K562 (cell line): ENCODE results near the gene ZBP1. TPM values are rescaled to one million over a fixed set of nuclear protein-coding genes. Genes with fewer than 3 reads are reported as not detected.

Source experiments
- ATAC-seq: fragments of 200-7000 bp; cut with Tn5 transposase; 3 replicates; pipeline ENCODE4 v1.9.1; 2020; ENCODE audit warnings: moderate library complexity
- BruUV-seq: library from RNA; stranded (reverse); fragments of 400-500 nt; replicated peaks from 2 replicates; lab custom pipeline; 2021; lab: Mats Ljungman, UMichigan
- CTCF ChIA-PET: fragments of 300-600 bp; formaldehyde crosslinking; extraction: SDS; loops from one replicate; lab custom pipeline; 2021; ENCODE audit warnings: low intra/inter-chr PET ratio; lab: Yijun Ruan, JAX
- POLR2A ChIA-PET: fragments of 300-600, 350-650 bp; sonication (Branson Sonifier 250); formaldehyde crosslinking; extraction: SDS; loops from one replicate; lab custom pipeline; 2021; ENCODE audit warnings: antibody characterized with exemption, inconsistent platforms; lab: Yijun Ruan, JAX
- DNase-seq, 4 experiments: peaks; one replicate each; pipeline versions ENCODE4 v3.0.0 to v3.0.0-alpha.2; 2011 to 2018; ENCODE audit warnings: low spot score in 3 of 4, mixed read lengths in 3 of 4; ENCODE audit errors: extremely low read depth in 1 of 4
- FAIRE-seq: peaks from 2 replicates; lab custom pipeline; 2011; peaks lifted over from hg19 to GRCh38; lab: Jason Lieb, UNC
- H2AFZ ChIP-seq: 2 replicates; pipeline ENCODE4 v1.6.0; 2011; ENCODE audit warnings: low read depth, low read length, control low read depth, inconsistent platforms
- H3K27ac ChIP-seq: fragments of 200-600 bp; 3 replicates; pipeline ENCODE4 v1.8.0; 2011; ENCODE audit warnings: low read depth, mild to moderate bottlenecking, control low read depth, inconsistent platforms, low read length, moderate library complexity, mixed read lengths; ENCODE audit errors: extremely low read depth
- H3K27me3 ChIP-seq, 2 experiments: fragments of 300-600 bp in 1 of 2; 2 replicates in 1 of 2; 3 replicates in 1 of 2; pipeline versions ENCODE4 v1.6.0 to v1.8.0; 2011; ENCODE audit warnings: inconsistent platforms in 2 of 2, low read length in 2 of 2, mild to moderate bottlenecking in 1 of 2, mixed read lengths in 1 of 2, moderate library complexity in 1 of 2; ENCODE audit not compliant: control insufficient read depth in 2 of 2, insufficient read depth in 2 of 2
- H3K36me3 ChIP-seq: fragments of 300-600 bp; 3 replicates; pipeline ENCODE4 v1.8.0; 2011; ENCODE audit warnings: mild to moderate bottlenecking, low read length, inconsistent platforms; ENCODE audit not compliant: control insufficient read depth, insufficient read depth
- H3K4me1 ChIP-seq, 2 experiments: fragments of 200-600 bp in 1 of 2; replicated peaks in 1 of 2; 2 replicates in 1 of 2; 3 replicates in 1 of 2; pipeline versions ENCODE4 v1.5.1 to v1.8.0; 2011; ENCODE audit warnings: inconsistent platforms in 2 of 2, low read length in 2 of 2, mild to moderate bottlenecking in 1 of 2, mixed read lengths in 1 of 2, moderate library complexity in 1 of 2; ENCODE audit not compliant: control insufficient read depth in 2 of 2, insufficient read depth in 2 of 2
- H3K4me2 ChIP-seq: 2 replicates; pipeline ENCODE4 v1.6.1; 2011; ENCODE audit warnings: low read length, control low read depth, inconsistent platforms, mixed read lengths; ENCODE audit not compliant: insufficient read depth
- H3K4me3 ChIP-seq: fragments of 200-600 bp; sonication (generic), shearing (Covaris generic); 2 replicates; pipeline ENCODE4 v1.5.1; 2016; ENCODE audit warnings: control low read depth, inconsistent platforms
- H3K79me2 ChIP-seq: fragments of 200-600 bp; 3 replicates; pipeline ENCODE4 v1.8.0; 2011; ENCODE audit warnings: low read length, inconsistent platforms; ENCODE audit not compliant: control insufficient read depth, insufficient read depth
- H3K9ac ChIP-seq, 2 experiments: 2 replicates each; pipeline versions ENCODE4 v1.6.0 to v1.6.1; 2011; ENCODE audit warnings: low read depth in 2 of 2, low read length in 2 of 2, control low read depth in 1 of 2, inconsistent platforms in 1 of 2, mild to moderate bottlenecking in 1 of 2, mixed read lengths in 1 of 2; ENCODE audit not compliant: insufficient read depth in 1 of 2
- H3K9me1 ChIP-seq: one replicate; pipeline ENCODE4 v1.6.0; 2011; ENCODE audit warnings: inconsistent platforms, mild to moderate bottlenecking, low read length, moderate library complexity; ENCODE audit not compliant: control insufficient read depth, insufficient read depth
- H3K9me3 ChIP-seq: replicated peaks from 2 replicates; pipeline ENCODE4 v1.5.1; 2011; ENCODE audit warnings: low read depth, low read length, inconsistent platforms; ENCODE audit not compliant: control insufficient read depth, insufficient read depth
- H4K20me1 ChIP-seq: replicated peaks from 2 replicates; pipeline ENCODE4 v1.6.1; 2011; ENCODE audit warnings: low read length, inconsistent platforms, mixed read lengths; ENCODE audit not compliant: control insufficient read depth, insufficient read depth
- CEBPB ChIP-seq: fragments of 450-650 bp; IDR thresholded peaks from 2 replicates; pipeline ENCODE4 v1.6.1; 2016; ENCODE audit warnings: missing genetic modification characterization, missing compliant biosample characterization
- CHD4 ChIP-seq: fragments of 200-600 bp; sonication (generic); IDR thresholded peaks from 3 replicates; pipeline ENCODE4 v1.6.1; 2012; ENCODE audit warnings: low read depth, mild to moderate bottlenecking, mixed read lengths, low read length, inconsistent platforms; ENCODE audit not compliant: insufficient read depth, insufficient replicate concordance, poor library complexity, severe bottlenecking
- ETV1 ChIP-seq: fragments of 450-650 bp; conservative IDR thresholded peaks from 2 replicates; pipeline ENCODE4 v1.6.1; 2016; ENCODE audit warnings: missing genetic modification characterization, control low read depth, low read depth, missing compliant biosample characterization
- GABPB1 ChIP-seq: sonication (generic); formaldehyde crosslinking; IDR thresholded peaks from 2 replicates; pipeline ENCODE4 v1.8.0; 2022; ENCODE audit warnings: mild to moderate bottlenecking, missing genetic modification reagents
- MAFG ChIP-seq: fragments of 450-650 bp; conservative IDR thresholded peaks from 2 replicates; pipeline ENCODE4 v1.6.1; 2016; ENCODE audit warnings: missing genetic modification characterization, missing compliant biosample characterization
- NFIC ChIP-seq: fragments of 450-650 bp; IDR thresholded peaks from 2 replicates; pipeline ENCODE4 v1.6.1; 2017; ENCODE audit warnings: mild to moderate bottlenecking, inconsistent platforms
- POLR2B ChIP-seq: fragments of 450-650 bp; IDR thresholded peaks from 2 replicates; pipeline ENCODE4 v1.6.1; 2018; ENCODE audit warnings: low read depth; ENCODE audit not compliant: partially characterized antibody
- SETDB1 ChIP-seq: IDR thresholded peaks from one replicate; pipeline ENCODE4 v1.6.1; 2012; ENCODE audit warnings: low read length, control low read depth, inconsistent platforms
- SPI1 ChIP-seq: IDR thresholded peaks from 2 replicates; pipeline ENCODE4 v1.6.1; 2011; ENCODE audit warnings: low read depth, low read length, control low read depth, borderline replicate concordance
- TFAM ChIP-seq: fragments of 250-450 bp; sonication (Bioruptor Pico); conservative IDR thresholded peaks from 2 replicates; pipeline ENCODE4 v1.5.0; 2021; ENCODE audit warnings: mild to moderate bottlenecking, moderate library complexity
- U2AF2 ChIP-seq: fragments of 200-400 bp; formaldehyde crosslinking; optimal IDR thresholded peaks from 2 replicates; pipeline ENCODE3; 2017; ENCODE audit warnings: low read depth, mild to moderate bottlenecking, low read length
- YBX1 ChIP-seq: fragments of 450-650 bp; IDR thresholded peaks from 2 replicates; pipeline ENCODE4 v1.7.1; 2016; ENCODE audit warnings: mild to moderate bottlenecking
- ZNF507 ChIP-seq: conservative IDR thresholded peaks from 2 replicates; pipeline ENCODE4 v1.6.1; 2017; ENCODE audit warnings: missing genetic modification characterization, missing compliant biosample characterization
- WGBS: fragments of 100-300 bp; shearing (Covaris generic); methylation state at CpG from one replicate; pipeline ENCODE4 v1.1.6; 2016; ENCODE audit warnings: low coverage, mixed read lengths; ENCODE audit not compliant: insufficient coverage; ENCODE audit errors: missing lambda C conversion rate; 5-methylcytosine and 5-hydroxymethylcytosine counted together
- in situ Hi-C: fragments of 300-500 bp; cut with MboI; formaldehyde crosslinking; loops from 4 replicates; pipeline ENCODE4 v1.15.0; 2018; ENCODE audit warnings: inconsistent platforms, mixed read lengths
- intact Hi-C: fragments of 100-400 bp; cut with micrococcal nuclease; formaldehyde crosslinking; loops from 2 replicates; pipeline ENCODE4 v1.14.2; 2022
- polyA plus RNA-seq, 8 experiments: library from polyadenylated mRNA; depleted of rRNA in 4 of 8; stranded (reverse) in 5 of 8; unstranded in 3 of 8; fragments of >200 nt; fragmentation: Nextera tagmentation in 2 of 8; fragmentation: Illumina TruSeq in 1 of 8; extraction: Ambion mirVana in 2 of 8; extraction: Trizol in 1 of 8; gene quantifications; 2 replicates each; pipeline versions ENCODE4 v1.2.1 to v1.2.3, GENCODE V29; 2011 to 2014; ENCODE audit warnings: inconsistent platforms in 1 of 8, missing spikeins in 1 of 8
- total RNA-seq, 7 experiments: library from RNA; depleted of rRNA in 6 of 7; stranded (reverse); fragments of >200 nt in 6 of 7; fragmentation: Illumina TruSeq in 2 of 7; extraction: Trizol in 2 of 7; gene quantifications; 2 replicates each; pipeline versions ENCODE4 v1.2.1 to v1.2.3, GENCODE V29; 2011 to 2021; ENCODE audit warnings: low replicate concordance in 1 of 7
- TF ChIP-seq, protein P1 (sequence below): sonication (generic); formaldehyde crosslinking; IDR thresholded peaks from 2 replicates; pipeline ENCODE4 v1.9.0; 2022; ENCODE audit warnings: mild to moderate bottlenecking, missing genetic modification reagents
- TF ChIP-seq, protein P2 (sequence below): fragments of 450-650 bp; formaldehyde crosslinking; conservative IDR thresholded peaks from 2 replicates; pipeline ENCODE4 v1.4.0; 2022; ENCODE audit warnings: mild to moderate bottlenecking, missing genetic modification characterization
- TF ChIP-seq, protein P3 (sequence below): sonication (generic); formaldehyde crosslinking; IDR thresholded peaks from 2 replicates; pipeline ENCODE4 v1.8.1; 2023; ENCODE audit warnings: missing genetic modification reagents, mild to moderate bottlenecking, borderline replicate concordance

Gene ZBP1
- total and polyA plus RNA-seq, 9 of the 15 experiments (the other 6 are each of a cell fraction or from before 2014, with no cell fraction given), result not detected

DNA sequence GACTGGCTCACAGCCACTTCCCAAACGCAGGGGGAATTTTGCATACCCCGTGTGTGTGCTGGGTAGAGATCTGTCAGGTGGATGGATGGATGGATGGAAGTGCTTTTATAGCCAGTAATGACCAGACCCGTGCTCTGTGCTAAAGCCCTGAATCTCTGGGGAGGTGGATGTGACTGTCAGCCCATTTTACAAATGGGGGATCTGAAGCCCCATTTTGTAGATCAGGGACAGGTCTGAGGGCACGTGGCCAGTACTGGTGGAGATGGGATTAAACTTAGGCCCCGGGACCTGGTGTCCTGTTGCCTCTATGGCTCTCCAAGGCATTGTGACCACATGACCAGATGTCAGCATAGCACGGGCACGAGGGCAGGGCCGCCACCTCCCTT, 38.2 kb upstream of the ZBP1 start:
- CTCF ChIA-PET, result no interaction called here
- H3K9ac ChIP-seq, result no peak overlapping the region
- H3K4me3 ChIP-seq, result no peak overlapping the region
- no peaks in the 10 kb centered on the region for H3K79me2 ChIP-seq
- no peaks in the 10 kb centered on the region for H3K9me3 ChIP-seq
- in situ Hi-C loops, result no loop called here
- H3K4me2 ChIP-seq, result no peak overlapping the region
- H3K36me3 ChIP-seq, result no peaks in the 10 kb centered on the region
- no peak for ATAC-seq
- H3K27ac ChIP-seq, result no peak overlapping the region
- TF ChIP-seq ETV1 (no peak), U2AF2 (no peak), POLR2B (no peak), GABPB1 (CRISPR knock-in tag) (no peak), CHD4 (no peak), ZNF507 (tag) (no peak), MAFG (tag) (no peak), SPI1 (no peak), SETDB1 (no peak), NFIC (no peak), YBX1 (no peak), TFAM (CRISPR knock-in tag) (no peak), CEBPB (no peak)
- TF ChIP-seq, protein P1, sequence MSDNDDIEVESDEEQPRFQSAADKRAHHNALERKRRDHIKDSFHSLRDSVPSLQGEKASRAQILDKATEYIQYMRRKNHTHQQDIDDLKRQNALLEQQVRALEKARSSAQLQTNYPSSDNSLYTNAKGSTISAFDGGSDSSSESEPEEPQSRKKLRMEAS (CRISPR knock-in tag), result no peak
- TF ChIP-seq, protein P2, sequence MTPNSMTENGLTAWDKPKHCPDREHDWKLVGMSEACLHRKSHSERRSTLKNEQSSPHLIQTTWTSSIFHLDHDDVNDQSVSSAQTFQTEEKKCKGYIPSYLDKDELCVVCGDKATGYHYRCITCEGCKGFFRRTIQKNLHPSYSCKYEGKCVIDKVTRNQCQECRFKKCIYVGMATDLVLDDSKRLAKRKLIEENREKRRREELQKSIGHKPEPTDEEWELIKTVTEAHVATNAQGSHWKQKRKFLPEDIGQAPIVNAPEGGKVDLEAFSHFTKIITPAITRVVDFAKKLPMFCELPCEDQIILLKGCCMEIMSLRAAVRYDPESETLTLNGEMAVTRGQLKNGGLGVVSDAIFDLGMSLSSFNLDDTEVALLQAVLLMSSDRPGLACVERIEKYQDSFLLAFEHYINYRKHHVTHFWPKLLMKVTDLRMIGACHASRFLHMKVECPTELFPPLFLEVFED (CRISPR knock-in tag), result no peak
- TF ChIP-seq, protein P3, sequence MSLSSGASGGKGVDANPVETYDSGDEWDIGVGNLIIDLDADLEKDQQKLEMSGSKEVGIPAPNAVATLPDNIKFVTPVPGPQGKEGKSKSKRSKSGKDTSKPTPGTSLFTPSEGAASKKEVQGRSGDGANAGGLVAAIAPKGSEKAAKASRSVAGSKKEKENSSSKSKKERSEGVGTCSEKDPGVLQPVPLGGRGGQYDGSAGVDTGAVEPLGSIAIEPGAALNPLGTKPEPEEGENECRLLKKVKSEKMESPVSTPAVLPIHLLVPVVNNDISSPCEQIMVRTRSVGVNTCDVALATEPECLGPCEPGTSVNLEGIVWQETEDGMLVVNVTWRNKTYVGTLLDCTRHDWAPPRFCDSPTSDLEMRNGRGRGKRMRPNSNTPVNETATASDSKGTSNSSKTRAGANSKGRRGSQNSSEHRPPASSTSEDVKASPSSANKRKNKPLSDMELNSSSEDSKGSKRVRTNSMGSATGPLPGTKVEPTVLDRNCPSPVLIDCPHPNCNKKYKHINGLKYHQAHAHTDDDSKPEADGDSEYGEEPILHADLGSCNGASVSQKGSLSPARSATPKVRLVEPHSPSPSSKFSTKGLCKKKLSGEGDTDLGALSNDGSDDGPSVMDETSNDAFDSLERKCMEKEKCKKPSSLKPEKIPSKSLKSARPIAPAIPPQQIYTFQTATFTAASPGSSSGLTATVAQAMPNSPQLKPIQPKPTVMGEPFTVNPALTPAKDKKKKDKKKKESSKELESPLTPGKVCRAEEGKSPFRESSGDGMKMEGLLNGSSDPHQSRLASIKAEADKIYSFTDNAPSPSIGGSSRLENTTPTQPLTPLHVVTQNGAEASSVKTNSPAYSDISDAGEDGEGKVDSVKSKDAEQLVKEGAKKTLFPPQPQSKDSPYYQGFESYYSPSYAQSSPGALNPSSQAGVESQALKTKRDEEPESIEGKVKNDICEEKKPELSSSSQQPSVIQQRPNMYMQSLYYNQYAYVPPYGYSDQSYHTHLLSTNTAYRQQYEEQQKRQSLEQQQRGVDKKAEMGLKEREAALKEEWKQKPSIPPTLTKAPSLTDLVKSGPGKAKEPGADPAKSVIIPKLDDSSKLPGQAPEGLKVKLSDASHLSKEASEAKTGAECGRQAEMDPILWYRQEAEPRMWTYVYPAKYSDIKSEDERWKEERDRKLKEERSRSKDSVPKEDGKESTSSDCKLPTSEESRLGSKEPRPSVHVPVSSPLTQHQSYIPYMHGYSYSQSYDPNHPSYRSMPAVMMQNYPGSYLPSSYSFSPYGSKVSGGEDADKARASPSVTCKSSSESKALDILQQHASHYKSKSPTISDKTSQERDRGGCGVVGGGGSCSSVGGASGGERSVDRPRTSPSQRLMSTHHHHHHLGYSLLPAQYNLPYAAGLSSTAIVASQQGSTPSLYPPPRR (CRISPR knock-in tag), result no peak
- peaks cover 0 to 8% of the 10 kb centered on the region in 2 experiments; a peak in 1 of 5 replicates for H3K4me1 ChIP-seq
- H3K9me1 ChIP-seq, result no peaks in the 10 kb centered on the region
- BruUV-seq, result no TSS peak
- peaks cover 17 to 88% of the 10 kb centered on the region in 2 experiments; a peak in 3 of 5 replicates for H3K27me3 ChIP-seq
- intact Hi-C loops, result loop anchor here (10.0 kb wide), 1 partner anchor 186 kb away; no protein-coding TSS in a partner anchor
- no peak for DNase-seq
- no peak overlapping the region for H2AFZ ChIP-seq
- 0 out of 2 replicates have a peak, but pooled peaks cover 9% of the 10 kb centered on the region for H4K20me1 ChIP-seq
- FAIRE-seq, result no peak
- WGBS, result 0% methylated on average over 8 of the region's 8 CpGs
- POLR2A ChIA-PET, result no interaction called here
